ENCODE data around the gene UGT1A1.

The UGT1A1 gene

DNA sequence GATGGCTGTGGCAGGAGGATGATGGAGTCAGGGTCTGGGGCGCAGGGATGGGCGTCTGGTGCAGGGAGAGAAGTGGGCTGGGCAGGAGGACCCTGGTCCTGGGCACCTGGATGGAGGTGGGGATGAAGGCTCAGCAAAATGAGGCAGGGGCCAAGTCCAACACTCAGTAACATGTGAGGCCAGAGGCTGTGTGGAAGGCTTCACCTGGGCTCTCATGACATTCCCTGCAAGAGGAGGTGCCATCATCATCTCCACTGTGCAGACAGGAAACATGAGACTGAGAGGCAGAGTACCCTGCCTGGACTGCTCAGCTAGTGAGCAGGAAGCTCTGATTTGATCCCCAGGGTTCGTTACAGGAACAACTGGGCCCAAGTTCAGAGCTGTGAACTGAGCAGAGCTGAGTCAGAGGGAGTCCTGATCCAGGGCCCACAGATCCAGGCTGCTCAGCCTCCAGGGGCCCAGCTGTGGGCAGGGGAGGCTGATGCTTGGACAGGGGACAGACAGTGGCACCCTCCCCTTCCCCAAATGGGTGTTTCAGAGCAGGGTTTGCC, 57.4 kb downstream of the UGT1A1 start:
- no peak for DNase-seq (ENCODE audit: low read depth in 3 of 3)

DNA sequence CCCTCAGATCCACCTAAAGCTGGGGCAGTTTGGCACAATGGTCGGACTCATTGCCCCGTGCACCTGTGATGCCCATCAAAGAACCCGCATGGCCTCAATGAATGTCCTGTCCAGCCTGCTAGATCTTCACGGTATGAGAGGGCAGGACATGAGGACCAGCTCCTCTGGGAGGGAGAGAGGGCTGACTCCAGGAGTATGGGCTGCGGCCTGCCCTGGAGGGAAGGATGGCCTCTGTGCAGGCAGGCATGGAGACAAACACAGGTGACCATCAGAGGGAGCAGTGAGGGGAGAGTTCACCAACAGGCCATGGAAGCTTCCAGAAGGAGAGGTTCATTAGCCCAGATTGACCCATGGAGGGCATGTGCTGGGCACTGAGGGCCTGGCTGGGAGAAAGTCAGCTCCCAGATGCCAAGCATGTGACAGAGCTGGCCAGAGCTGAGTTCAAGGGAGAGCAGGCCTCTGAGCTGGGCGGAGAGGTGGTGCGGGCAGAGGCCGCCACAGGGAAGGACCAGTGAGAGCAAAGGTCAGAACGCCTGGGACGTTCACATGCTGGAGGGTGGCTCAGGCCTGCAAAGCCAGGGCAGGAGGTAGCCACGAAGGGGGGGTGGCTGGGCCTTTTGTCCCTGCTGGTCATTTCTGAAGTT, 58.0 kb downstream of the UGT1A1 start:
- no peak for DNase-seq (ENCODE audit: low read depth in 3 of 3)

DNA sequence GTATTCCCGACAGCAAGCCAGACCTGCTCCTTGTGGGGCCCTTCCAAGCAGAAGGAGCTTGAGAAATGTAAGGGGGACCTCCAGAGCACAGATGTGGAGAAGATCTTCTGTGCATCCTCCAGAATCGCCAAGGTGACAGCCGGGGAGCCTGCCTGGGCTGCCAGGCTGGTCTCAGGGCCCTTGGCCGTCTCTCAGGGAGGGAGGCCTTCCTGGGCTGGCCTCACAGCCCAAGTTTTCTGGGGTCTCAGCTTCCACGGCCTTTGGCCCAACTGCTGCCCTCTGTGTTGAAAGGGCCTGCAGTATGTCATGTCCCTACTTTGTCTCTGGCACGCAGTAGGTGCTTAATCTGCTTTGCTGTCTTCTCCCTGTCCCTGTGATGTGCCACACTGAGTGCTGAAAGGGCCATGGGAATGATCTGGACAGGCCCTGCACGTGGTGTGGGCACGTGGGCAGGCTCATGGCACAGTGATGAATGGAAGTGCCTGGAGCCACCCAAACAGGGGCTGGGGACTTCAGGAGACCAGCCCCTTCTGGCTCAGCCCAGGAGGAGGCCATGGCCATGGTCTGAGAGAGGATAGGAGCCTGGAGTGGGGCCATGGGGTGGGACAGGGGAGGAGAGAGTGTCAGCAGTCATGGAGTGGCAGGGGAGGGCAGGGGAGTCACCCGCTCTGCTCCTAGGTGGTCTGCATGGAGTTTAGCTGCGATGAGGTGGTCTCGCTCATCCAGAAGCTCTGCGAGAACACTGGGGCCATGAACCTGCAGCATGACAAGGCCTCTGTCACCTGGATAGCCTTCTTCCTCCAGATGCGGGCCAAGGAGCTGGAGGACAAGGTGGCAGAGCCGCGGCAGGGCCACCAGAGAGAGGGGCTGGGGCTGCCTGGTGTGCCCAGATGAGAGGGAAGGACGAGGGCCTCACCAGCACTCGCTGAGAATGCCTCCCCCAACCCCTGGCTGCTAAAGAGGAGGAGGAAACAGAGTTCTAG, 58.9 kb downstream of the UGT1A1 start:
- no peak for DNase-seq (ENCODE audit: low read depth in 3 of 3)

DNA sequence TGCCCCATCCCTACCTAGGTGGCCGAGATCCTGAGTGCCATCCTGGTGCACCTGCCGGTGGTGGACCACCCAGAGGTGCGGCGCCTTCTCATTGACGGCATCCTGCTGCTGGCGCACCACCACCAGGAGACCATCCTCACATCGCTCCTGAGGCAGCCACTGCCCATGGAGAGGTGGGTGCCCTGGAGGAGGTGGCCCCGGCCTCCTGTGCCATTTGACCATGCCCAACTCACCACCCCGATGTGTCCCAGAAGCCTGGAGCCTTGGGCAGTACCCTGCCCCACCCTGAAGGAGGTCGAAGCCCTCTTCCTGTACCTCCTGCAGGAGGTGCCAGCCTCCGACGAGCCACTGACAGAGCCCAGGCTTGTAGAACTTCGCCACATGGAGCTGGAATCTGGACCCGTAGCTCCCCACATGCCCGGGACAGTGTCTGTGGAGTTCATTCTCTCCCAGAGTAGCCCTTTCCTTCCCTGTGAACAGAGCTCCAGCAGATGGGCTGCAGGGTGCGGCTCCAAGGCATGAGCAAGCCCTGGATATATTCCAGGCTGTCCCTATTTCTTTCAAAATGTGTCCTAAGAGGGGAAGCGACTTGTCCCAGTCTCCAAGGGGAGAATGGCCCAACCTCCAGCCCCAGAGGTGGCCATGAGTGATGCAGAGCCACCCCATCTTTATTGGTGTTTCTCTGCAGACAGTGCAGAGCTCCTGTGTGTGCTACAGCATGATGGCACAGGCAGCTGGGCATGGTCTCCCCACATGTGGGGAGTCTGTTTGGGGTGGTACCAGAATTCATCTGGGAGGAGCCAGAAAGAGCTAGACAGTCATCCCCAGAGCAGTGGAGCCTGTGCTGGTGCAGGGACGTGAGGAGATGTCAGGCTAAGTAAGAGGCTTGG, 60.1 kb downstream of the UGT1A1 start:
- DNase-seq (ENCODE audit: low read depth in 3 of 3) = no peak

DNA sequence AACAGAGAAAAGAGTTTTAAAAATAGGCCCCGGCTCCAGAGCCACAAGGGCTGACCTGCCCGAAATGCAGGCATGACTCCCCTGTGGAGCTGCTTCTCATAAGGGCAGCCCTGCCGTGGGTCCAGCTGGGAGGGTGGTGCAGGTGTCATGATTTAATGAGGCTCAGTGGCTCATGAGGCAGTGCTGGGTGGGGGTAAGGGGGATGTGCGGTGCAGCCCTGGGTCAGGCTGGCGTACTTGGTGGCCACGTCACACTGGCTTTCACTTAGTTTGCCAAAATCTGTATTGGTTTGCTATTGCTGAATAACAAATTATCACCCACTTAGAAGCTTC, 60.7 kb downstream of the UGT1A1 start:
- no peak for DNase-seq (ENCODE audit: low read depth in 3 of 3)

DNA sequence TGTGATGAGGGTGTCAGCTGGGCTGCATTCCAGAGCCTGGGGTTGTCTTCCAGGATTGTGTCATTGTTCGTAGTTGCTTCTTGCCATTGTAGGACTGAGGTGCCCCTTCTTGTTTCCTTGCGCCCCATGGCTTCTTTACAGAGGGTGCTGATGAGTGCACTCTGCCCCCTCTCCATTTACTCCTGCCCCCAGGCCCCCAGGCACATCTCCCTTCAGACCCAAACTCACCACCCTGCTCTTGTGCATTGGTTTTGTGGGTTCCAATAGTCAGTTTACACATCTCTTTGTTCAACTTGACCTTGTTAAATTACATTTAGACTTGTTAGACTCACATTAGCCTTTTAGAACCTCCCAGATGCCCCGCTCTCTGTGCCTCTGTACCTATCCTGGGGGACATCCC, 61.1 kb downstream of the UGT1A1 start:
- DNase-seq (ENCODE audit: low read depth in 3 of 3) = no peak

DNA sequence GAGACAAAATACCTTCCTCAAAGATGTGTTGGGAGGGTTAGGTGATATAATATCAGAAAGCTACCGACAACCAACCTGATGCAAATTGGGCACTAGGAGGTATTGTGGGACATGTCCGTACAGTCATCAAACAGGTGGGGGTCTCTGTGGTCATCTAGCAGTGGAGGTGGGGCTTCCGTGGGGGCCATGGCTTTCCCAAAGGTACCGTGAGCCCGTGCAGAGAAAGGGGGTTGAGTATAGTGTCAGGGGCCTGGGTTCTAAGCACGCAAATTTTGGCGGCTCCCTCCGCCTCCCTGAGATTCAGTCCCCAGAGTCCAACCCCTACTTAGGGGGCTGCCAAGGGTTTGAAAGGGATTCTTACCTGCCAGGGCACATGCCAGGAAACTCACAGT, 61.6 kb downstream of the UGT1A1 start:
- DNase-seq (ENCODE audit: low read depth in 3 of 3) = no peak

DNA sequence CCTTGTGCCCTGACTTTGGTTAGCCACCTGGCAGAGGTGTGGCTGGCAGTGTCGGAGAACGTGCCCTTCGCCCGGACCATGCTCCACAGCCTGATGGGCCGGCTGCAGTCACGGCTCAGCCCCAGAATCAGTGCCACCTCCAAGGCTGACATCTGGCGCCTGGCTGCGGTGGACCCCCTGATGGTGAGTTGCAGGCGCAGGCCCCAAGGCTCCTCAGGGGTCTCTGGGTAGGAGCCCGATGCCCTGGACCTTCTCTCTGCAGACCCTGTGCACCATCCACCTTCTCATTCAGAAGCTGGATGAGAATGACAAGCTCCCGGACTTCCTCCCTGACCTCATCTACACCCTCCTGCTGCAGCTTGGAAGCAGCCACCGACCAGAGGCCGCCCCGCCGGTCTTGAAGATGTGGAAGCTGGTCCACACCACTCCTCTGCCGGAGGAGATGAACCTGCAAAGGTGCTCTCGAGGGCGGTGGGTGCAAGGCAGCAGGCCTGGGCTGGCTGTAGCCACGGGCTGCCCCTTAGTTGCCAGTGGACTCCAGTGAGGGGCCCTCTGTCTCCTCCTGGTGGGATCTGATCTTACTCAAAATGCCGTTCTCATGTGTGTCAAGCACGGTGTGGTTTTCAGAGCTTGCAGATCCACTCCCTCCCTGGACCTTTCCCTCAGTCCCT, 62.2 kb downstream of the UGT1A1 start:
- DNase-seq (ENCODE audit: low read depth in 3 of 3) = no peak

Data from stimulated activated CD4-positive, alpha-beta T cell treated with anti-CD3 and anti-CD28 coated beads, TNF-alpha, amount 100 ng/mL, for 4 hours (primary cell).